ENCODE data around the gene SLC22A23.
A peak's percentile ranks its signal among the peaks of the same experiment; 100 is the strongest.

Gene SLC22A23

DNA sequence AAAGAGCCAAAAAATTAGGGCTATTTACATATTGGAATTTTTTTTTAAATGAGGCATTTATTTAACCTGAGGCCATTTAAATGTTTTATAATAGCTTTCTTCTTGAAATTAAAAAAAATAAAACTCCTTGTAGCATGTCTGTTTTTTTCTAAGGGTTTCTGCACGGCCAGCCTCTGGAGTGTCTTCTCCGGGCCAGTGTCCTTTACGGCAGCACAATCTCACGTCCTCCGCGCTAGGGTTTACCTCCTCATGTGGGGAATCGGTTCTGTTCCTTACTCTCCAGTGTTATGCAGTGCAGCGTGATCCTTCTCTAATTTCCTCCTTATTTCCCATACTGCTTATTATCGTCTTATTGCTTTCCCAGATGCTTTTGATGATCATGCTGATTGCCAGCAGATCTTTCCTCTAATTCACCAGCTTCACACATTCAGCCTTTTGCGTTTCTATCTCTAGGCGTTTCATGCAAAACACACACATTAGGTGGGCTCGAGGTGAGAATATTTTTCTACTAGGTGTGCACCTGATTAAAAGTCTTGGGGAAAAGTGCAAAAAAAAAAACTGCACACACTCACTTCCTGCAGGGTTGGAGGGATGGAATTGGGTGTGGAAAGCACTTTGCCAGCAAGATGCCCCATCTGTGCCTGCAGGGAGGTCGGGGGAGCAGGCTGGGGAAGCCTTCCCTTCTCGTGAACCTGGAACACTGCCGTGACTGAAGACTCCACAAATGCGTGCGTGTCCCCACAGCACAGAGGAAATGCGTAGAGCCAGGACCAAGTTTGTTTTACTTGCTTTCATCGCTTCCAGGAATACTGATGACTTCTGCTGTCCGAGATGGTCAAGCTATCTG lies 142.0 kb downstream of the SLC22A23 start:
- no peak for DNase-seq

DNA sequence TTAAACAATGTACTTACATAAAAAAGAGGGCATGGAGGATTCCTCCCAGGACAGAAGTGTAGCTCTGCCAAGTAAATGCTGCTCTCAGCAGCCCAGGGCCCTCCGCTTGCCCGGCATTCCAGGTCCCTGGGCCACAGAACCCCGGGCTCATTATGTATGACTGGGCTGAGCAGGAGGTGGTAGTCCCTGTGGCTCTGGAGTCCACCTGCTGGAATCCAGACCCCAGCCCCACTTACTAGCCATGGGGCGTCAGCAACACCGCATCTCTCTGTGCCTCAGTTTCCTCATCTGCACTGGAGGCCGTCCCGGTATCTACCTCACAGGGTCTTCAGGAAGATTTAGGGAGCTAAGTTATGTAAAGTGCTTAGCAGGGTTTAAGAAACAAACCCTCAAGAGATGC lies 142.7 kb downstream of the SLC22A23 start:
- DNase-seq: no peak

DNA sequence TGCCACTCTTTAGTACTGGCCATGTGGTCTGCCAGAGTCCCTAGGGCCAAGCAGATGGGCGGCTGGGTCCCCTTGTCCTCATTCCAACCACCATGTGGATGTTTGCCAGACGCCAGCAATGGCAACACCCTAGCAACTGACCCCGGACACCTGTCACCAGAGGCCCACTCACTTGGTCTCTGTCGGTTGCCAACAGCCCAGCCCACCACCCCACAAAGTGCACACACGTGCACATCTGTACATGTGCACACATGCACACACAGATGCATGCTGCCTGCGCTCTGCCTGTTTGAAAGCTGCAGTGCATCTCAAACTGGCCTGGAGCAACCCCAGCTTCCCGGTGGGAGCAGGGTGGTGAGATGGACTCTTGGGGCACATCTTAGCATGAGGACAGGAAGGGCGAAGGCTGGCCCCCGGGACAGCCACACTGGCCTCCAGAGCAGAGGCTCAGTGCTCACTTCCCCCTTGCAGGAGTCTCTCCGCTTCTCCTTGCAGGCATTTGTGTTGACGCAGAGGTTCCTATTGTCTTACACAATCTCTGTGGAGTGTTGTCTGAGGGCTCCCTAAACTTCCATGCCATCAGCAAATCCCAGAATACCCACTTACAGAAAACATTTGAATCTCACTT lies 144.1 kb downstream of the SLC22A23 start:
- DNase-seq: no peak

DNA sequence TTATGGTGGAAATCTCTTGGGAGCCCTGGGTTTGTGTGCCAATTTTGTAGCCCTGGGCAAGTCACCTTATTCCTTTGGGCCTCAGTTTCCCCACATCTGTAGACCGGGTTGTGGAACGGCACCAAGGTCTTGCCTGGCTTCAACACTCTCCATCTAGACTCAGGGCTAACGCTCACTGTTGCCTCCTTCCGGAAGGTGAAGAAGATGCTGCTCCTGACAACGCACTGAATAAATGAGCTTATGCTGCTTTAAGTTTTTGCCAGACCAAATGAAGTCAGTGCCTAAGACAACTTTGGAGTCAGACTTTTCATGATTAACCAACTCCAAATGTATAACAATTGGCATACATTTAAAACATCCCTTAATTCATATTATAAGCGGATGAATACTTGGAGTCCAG lies 145.0 kb downstream of the SLC22A23 start:
- no peak for DNase-seq

DNA sequence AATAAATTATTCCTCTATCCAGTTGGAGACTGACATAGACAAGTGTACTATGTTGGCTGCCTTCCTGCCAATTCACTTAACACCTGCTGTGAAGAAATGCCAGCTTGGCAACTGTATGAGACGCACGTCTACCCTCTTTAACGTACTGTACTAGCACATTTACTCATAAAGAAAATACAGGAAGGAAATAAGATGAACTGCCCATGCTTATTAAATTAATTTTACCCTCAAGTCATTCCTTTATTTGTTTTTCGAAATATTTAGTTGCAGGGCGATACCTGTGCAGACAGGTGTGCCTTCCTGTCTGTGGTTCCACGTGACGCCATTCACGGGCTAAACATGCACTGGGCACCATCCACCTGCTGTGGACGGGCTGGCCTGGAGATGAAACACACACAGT lies 146.1 kb downstream of the SLC22A23 start:
- DNase-seq: no peak

DNA sequence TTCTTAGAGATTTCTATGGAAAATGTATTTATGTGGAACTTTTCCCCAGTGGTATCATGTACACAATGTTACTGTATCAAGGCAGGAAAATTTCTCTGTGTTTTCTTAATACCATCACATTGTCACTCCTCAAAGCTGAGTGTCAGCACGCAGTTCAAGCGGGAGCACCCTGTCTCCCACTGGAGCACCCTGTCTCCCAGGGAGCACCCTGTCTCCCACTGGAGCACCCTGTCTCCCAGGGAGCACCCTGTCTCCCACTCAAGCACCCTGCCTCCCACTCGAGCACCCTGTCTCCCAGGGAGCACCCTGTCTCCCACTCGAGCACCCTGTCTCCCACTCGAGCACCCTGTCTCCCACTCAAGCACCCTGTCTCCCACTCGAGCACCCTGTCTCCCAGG lies 146.8 kb downstream of the SLC22A23 start:
- no peak for DNase-seq

DNA sequence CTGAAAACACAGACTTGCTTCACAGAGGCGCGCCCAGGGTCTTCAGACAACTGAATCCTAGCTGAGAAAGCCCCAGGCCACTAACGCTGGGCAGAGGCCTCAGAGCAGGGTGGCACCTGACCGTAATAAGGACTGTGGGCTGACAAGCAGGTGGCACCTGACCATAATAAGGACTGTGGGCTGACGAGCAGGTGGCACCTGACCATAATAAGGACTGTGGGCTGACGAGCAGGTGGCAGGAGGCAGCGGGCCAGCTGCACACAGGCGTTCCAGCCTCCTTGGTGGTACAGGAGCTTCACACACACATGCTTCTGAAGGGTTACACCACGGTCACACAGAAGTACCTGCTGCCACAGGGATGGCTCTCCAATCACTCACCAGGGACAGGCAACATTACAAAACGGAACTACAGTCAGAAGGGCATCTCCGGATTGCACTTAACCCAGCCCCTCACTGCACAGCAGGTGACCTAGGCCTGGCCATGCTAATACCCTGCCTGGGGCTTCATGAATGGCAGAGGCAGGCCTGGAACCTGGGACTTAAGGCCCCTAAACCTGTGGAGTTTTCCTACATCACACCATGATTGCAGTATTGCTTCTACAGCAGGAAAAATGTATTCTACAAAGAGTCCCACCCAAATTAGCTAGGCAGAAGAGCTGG lies 147.3 kb downstream of the SLC22A23 start:
- no peak for DNase-seq

DNA sequence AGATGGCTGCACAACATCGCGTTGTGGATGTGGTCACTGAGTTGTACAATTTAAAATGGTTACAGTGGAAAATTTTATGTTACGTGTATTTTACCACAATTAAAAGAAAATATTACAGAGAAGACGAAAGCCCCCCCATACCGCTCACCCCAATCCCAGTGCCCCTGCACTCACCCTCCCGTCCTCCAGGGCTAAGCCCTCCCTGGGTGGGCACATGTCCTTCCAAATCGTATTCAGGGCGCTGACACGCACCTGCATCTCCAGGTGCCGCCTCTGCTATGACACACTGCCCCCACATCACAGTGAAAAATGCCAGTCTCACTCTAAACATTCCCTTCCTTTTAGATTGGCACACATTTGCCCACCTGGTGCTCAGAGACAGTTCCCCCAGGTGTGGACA lies 148.7 kb downstream of the SLC22A23 start:
- no peak for DNase-seq

DNA sequence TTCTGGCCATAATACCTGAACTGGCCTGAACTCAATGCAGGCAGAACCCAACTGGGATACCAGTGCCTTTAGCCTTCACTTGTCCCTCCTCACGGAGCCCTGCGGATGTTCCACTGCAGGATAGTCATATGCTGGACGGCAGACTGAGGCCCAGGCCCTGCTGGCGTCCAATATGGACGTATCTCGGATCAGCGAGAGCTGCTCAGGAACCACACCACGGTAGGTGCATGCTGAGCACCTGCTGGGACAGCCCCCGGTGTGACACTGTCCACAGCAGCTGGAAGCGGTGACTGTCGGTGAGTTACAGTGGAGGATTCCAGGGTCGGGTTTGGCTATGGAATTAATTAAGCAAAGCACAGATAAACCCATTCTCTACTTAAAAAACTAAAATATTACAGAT lies 149.4 kb downstream of the SLC22A23 start:
- no peak for DNase-seq

DNA sequence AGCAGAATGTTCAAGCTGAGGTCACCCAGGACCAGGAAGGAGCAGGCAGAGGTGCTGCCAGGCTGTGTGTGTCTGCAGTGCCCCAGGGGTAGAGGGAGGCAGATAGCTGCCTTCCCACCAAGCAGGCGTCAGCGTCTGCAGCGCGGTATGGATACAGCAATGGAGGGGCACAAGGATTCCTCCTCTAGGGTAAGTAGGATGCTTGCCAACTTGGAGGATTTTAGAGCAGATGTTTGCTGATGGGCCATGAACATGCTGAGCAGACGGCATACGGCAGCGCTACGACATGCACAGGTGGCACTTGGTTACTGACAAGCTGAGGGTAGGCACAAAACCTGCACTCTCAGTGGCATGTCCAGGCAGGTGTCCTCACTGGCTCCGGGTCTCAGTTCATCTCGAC lies 150.0 kb downstream of the SLC22A23 start:
- peak; percentile 75 for DNase-seq

DNA sequence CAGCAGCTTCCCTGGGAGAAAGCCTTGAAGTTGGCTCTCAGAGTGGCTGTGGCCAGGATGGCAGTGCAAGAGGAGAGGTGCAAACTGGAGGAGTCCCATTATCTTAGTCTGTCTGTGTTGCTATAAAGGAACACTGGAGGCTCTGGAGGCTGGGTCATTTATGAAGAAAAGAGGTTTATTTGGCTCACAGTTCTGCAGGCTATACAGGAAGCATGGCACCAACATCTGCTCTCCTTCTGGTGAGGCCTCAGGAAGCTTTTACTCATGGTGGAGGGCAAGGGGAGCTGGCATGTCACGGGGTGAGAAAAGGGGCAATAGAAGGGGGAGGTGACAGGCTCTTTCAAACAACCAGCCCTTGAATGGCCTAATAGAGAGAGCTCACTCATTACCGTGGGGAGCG lies 151.0 kb downstream of the SLC22A23 start:
- DNase-seq: no peak

DNA sequence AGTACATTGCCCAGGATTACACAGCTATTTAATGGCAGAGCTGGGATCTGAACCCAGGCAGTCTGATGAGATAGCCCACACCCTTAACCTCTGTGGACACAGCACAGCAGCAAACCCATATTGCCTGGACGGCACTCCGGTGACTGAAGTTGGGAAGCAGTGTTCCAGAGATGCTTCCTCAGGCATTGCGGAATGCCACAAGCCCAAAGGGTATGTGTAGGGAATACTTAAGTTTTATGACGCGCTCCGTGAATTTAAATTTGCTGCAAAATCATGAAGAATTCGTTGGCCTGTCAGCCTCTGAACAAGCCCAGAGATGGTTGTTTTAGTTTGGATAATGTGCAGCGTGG lies 151.7 kb downstream of the SLC22A23 start:
- DNase-seq: no peak

DNA sequence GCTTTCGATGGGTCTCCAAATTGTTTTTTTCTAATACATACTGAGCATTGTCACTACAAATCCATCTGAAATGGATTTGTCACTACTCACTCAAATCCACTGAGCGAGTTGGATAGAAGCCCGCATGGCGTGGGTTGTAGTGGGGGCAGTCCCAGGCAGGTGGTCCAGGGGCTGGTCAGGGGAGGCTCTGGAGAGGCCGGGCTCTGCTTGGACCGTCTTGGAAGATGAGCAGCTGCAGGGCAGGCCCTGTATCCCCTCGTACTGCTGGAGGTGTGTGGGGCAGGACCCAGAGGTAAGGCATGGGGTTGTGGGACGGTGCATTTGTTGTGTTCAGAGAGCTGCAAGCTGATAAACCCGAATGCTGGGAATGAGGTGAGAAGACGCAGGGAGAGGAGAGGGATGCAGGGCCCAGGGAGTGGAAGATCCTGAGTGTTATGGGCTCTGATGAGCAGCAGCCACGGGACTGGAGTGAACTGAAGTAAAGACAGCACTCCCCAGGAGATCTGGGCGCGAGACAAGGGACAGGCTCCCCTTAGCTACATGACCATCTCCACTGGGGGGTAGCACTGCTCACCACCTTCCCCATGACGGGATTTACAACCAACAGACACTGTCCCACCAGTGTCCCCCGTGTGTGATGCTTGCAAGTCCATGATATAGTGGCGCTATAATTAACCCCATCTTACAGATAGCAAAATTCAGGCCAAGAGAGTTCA lies 152.2 kb downstream of the SLC22A23 start:
- no peak for DNase-seq

DNA sequence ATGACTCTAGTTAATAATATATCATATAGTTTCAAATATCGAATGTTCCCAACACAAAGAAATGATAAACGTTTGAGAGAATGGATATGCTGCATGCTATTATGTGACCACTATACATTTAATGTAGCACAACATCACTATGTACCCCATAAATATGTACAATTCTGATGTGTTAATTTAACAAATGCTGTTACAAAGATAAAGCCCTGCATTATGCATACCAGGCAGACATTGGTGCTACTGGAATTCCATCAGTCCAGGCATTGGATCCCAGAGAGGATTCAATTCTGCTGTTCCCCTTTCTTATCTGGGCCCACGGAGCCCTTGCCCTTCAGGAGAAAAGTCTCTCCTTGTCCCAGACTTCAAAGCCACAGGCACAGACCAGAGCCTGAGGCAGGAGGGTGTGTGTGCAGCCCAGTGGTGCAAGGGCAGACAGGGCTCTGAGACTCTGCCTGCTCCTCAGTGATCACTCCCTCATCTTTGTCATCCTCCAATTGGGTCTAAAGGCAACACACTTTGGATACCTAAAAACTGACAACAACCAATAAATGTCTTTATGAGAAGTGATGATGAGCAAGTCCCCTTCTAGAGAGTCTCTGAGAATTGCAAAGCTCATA lies 152.9 kb downstream of the SLC22A23 start:
- no peak for DNase-seq

DNA sequence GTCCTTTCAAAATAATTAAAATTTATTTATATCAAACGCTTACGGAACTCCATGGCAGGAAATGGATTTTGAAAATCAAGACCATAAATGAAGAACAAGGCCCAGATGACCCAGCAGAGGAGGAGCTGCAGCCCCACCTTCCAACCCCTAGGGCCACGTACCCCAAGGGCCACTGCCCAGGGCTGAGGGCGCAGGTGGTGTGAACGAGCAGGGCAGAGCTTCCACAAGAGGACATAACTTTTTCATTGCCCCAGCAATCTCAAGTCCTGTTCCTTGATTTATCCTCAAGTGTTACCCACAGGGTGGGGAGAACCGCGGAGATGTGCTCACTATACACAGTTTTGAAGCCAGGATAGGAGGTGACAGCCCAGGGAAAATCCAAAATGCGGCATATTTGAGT lies 155.3 kb downstream of the SLC22A23 start:
- no peak for DNase-seq

DNA sequence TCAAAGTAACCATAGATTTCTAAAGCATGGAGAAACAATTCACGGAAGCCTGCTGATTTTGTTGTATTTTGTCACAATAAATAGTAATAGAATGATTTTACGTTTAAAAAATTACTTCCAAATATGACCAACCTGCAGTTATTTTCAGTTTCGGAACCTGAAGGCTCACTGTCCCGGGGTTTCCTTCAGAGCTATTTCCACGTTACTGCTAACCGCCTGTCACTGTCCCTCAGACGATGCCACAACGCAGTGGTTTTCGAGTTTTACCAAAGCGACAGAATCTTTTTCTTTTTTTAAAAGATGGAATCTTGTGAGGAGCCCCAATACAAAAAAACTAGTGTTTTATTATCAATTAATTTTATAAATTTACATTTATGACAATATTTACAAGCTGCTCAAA lies 157.6 kb downstream of the SLC22A23 start:
- DNase-seq: no peak

DNA sequence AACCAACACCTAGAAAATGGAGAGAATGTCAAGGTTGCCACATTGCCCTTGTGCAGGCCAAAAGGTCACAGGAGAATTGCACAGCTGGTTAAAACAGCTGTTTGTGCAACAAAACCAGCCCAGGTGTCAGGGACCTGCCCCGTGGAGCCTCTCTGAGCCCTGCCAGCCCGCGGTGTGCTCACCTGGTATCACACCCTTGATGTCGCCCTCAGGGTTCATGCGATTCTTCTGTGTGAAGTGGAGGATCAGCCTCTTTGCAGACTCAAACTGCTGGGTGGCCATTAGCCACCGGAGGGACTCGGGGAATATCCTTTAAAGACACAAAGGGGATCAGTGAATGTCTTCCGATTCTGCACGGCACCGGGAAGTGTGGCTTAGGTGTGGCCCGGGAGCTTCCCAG lies 158.9 kb downstream of the SLC22A23 start:
- no peak for DNase-seq

DNA sequence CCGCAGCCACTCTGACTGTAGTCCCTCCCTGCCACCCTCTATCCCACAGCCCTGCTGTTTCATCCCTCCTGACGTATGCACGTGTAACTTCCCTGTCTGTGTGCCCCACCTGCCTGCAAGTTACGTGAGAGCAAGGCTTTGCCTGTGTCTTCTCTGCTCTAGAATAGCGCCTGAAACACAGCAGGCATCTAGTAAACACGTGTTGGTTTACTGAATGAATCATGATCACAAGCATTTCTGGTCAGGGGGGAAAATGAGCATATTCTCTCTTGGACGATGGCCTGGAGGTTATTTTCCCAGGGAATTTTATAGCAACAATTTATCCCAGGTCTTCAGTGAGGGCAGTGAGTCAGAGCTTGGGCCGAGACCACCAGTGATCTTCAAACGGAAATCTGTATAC lies 159.8 kb downstream of the SLC22A23 start:
- DNase-seq: no peak

DNA sequence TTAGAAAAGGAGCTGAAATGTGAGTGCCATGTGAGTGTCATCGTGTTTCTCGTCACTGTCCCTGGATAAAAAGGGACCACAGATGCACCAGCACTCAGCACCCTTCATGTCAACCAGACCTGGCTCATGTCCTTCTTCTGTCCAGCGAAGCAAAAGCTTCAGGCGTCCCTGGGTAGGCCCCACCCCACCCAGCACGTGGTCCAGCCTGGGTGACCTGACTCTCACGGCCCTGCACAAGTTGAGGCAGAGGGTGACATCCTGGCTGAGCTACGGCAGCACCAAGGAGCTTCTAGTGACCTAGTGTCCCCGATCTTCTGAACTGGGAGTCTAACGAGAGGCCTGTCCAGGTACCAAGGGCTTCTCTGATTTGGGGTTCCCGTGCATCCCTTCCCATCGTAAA lies 160.3 kb downstream of the SLC22A23 start:
- DNase-seq: no peak

DNA sequence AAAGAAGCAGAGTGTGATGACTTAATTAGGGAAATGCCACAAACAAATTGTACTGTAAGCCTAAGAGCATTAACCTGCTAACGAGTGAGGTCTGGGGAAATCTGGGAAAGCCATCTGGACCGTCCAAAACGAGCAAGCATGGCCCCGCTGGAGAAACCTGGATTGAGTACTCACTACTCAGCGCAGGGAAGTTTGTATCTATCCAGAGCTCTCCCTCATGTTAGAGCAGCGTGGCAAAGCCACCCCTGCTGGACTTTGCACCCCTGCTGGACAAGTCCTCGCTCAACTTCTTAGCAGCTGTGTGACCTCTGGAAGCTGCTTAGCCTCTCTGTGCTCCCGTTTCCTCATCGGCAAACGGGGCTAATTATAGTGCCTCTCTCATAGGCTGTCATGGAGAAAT lies 160.8 kb downstream of the SLC22A23 start:
- no peak for DNase-seq

DNA sequence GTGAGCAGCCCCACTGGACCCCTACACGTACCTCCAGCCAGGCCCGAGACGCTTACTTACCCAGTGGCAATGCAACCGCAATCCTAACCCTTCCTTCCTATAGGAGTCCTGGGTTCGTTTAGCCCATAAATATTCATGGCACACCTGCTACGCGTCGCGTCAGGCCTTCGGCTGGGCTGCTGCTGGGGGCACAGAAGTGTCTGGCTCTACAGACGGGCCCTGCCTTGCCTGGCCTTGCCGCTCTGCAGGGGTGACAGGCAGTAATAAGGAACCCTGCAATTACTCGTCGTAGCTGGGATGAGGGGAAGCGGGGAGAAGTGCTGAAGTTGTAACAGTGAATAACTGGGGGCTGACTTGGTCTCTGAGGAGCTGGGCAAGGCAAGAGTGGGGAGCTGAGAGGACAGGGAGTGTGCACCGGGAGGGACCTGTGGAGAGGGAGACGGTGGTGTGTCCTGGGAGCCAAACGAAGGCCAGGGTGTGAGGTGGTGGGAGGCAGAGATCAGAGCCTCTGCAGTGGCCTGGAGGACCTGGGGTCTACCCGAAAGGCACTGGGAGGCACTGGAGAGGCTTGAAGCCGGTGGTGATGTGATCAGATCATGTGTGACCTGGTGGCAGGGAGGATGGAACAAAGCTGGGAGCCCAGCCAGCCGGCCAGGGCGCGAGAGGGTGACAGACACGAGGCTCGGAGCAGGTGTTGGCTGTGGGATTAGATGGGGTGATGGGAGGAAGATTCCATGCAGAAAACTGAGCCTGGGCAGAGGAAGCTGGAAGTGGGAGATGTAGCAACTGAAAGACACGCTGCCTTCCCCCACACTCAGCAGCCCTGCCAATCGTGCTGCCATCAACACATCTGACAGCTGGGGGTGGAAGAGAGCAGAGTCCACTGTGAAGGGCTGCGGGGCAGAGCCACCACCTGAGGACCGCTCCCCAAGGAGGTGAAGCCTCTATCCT lies 161.7 kb downstream of the SLC22A23 start:
- no peak for DNase-seq

DNA sequence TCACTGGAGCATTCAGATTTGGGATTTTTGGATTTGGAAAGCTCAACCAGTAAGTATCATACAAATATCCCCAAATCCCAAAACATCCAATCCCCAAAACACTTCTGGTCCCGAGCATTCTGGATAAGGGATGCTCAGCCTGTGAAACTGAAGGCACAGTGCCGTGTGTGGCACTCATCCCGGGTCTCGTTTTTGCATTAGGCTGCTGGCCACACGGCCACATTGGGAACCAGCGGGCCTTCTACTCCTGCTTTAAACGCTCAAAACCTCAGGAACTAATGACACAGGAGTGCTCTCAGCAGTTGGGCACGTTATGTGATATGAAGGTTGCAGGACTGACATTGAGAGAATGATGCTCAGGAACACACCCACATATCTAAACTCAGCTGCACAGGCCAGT lies 162.5 kb downstream of the SLC22A23 start:
- no peak for DNase-seq
